Measurements from ENCODE around the gene PLD6.
A peak's percentile ranks its signal among the peaks of the same experiment; 100 is the strongest.

Gene PLD6

DNA sequence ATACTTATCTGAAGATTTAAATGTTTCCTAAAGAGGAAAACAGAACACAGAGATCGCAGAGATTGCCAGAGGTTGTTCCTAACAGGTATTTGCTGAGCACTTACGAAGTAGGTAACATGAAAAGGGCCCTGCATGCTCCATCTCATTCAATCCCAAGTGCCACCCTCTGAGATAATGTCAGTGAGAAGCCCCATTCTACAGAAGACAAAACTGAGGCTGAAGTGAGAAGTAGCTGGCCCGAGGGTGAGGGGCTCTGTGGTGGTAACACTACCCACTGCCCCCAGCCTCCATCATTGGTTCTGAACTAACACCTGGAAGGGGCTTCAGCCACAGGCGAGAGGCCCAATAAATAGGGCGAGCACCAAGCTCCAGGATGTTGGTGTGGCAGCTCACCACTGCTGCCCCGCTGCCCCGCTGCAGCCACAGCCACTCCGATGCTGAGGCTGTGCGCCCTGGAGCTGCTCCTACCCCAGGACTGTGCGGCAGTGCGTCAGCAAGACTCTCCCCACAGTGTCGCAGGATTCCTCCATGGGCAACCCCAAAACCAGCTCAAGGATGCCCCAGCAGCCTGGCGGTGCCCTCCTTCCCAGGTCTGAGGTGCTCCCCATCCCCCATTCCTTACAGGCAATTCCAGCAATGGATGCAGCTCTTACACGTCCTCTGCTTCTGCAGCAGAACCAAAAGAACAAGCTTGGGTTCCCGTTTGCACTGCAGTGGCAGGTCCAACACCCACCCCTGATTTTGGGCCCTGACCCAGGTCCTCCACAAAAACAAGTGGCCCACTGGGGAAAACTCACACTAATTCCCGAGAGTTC lies 20.5 kb upstream of the PLD6 start:
- no peak for DNase-seq (ENCODE audit: low read depth)

DNA sequence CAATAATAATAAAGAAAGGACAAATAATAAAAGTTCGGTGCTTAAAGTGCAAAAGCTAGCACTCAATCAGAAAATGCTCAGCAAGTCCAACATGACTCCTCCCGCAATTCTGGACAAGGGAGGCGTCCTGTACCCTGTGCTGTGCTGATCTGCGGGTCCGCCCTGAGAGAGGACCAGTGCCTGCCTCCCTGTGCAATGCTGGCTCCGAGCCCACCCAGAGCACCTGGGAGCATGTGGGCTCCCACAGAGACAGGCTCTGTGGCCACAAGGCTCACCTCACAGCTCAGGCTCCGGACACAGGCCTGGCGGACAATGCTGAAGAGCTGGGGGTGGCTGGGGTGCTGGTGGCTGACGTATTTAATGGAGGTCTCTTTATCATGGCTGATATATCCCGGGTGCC lies 19.8 kb upstream of the PLD6 start:
- DNase-seq (ENCODE audit: low read depth): no peak

DNA sequence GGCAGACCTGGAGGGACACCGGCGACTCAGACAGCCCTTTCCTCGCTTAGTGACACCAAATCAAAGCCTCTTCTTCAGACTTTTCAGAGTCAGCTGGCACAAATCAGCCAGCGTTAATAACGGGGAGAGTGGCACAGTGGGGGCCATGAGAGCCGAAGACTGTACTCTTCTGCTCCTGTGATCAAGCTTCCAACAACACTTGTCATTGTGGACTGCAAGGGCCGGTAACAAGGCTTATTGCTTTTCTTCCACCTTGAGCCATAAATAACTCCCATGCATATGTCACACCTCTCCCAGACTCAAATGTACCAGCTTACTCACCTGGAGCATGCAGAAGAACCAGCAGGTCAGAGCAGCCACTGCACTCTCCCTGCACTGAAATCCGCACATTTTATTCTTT lies 18.0 kb upstream of the PLD6 start:
- no peak for DNase-seq (ENCODE audit: low read depth)

DNA sequence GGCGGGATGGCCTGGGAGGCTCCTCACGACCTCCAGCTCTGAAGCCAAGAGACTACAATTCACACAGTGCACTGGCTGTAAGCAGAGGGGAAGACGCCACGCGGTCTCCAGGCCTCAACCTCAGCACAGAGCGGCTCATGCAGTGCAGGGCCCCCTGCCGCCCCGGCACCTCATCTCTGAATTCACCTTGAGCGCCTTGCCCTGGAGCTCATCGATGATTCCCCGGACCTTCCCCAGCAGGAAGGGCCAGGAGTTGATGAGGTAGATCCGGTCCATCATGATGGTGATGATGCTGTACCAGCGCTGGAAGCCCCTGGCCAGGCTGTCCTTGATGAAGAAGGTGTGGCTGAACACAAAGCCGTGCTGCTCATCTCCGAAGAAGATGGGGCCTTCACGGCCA lies 17.6 kb upstream of the PLD6 start:
- DNase-seq (ENCODE audit: low read depth): no peak

DNA sequence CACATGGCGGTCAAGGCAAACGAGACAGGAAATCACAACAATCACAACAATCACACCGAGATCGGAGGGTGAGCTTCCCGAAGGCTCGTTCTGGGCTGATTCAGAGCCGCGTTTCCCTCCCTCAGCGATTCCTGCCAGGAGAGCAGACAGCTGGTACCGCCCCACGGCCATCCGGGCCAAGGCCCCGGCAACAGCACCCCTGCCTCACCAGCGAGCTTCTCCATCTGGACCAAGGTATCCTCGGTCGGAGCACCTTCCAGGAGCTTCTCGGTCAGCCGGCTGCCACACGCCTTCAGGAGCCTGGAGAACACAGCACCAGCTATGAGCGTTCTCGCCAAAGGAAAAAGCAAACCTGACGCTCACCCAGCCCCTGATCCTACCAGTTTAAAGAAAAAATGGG lies 15.2 kb upstream of the PLD6 start:
- DNase-seq (ENCODE audit: low read depth): no peak

DNA sequence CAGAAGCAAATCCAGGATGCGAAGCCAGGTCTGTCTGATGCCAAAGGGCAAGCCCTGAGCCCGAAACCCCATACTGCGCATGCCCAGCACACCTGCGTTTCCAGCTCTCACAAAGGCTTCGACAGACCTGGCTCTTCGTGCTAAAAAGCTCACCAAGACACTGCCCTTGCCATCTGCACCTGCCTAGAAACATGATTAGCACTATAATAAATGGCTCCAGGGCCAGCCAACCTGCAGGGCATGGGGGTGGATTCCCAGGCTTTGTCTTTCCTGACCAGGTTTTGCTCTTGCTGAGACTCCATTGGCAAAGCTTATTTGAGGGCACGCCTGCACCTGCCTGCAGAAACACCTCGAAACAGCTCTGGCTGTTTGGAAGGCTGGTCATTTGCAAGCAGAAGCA lies 14.4 kb upstream of the PLD6 start:
- DNase-seq (ENCODE audit: low read depth): no peak

DNA sequence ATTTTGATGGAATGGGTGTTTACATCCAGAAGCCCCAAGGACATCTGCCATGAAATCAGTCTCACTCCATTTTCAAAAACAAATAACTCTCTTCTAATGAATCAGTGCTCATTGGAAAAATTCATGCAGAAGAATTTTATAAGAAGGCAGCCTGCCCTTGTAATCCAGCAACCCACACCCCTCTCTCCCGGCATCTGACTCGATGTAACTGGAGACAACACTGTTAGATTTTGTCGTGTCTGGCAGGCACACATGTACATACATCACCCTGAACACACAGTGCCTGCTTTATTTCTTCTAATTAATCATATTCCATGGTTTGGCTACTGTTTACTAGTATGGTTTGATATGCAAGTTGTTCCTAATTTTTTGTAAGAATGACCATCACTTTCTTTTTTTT lies 11.9 kb upstream of the PLD6 start:
- no peak for DNase-seq (ENCODE audit: low read depth)

DNA sequence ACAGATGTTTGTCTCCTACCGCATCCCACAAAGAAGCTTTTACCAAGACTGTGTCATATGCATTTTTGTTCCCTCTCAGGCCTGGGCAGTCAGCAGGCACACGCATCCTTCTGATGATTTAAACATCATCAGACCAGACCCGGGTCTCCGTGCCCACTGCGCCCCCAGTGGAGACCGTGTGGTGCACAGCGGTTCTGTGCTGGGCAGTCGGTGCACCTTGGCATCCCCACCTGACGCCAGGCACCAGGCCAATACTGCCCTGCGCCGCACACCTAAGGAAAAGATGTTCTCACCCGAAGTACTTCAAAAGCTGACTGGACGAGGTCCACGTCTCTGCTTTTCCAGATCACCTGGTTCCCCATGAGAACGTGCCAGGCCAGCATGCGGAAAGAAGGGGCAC lies 10.6 kb upstream of the PLD6 start:
- no peak for DNase-seq (ENCODE audit: low read depth)

DNA sequence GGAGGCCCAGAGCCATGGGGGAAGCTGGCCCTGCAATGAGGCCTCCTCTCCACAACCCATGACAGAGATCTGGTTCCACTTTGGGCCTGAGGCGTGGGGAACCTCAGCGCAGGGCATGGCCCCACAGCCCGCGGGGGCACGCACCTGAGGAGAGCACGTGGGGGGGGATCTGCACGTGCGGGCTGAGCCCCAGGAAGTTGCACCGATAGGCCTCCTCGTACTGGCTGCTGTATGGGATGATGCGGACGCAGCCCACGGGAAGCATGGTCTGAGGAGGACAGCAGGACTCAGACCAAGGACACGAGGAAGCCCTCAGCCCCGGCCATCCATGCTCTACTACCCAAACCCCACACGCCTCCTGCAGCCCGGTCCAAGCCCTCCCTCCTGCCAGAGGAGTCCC lies 10.1 kb upstream of the PLD6 start:
- DNase-seq (ENCODE audit: low read depth): no peak

DNA sequence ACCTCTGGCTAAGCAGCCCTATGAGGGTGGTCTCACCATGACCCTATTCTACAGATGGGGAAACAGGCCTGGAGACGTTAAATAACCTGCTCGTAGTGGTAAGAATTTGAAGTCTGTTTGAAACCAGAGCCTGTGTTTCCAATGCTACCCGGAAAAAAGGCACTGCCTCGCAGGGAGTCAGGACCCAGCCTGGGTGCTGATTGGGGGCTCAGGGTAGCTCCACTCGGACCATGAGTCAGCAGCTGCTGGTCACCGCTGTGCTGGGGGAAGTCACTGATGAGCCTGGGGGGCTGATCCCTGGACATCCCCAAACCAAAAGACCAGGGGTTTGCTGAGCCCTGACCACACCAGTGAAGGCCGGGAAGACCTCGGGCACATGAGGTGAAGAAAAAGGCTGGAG lies 9.4 kb upstream of the PLD6 start:
- DNase-seq (ENCODE audit: low read depth): no peak

DNA sequence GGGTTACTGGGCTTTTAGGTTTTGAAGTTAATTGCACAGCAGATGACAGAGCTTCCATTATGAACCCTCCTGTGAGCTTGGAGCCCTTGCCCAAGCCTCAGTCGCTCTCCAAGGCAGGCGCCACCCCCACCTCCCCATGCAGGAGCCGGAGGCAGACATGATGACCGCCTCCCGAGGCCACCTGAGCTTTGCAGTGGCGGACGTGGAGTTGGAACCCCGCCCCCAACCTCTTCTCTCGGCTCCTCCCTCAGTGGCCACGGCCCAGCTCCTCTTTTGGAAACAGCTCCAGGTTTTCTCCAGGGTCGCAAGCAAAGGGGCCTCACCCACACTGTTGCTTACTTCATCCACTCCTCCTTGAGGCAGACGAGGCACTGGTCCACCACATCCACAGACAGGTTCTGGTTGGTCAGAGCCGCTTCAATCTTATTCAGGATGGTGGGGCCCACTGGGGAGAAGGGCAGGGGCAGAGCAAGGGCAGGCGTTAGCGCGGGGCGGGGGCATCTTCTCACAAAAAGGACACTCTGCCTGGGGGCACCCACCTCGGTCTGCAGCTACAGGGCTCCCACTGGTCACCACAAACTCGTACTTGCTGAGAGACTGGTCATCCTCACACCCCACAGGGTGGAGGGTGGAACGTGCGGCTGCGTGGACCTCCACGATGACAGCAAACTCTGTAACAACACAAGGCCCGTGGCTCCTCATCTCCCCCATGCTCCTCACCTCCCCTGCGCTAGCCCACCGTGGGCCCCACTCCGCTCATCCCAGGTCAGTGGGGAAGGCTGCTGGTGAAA lies 8.7 kb upstream of the PLD6 start:
- no peak for DNase-seq (ENCODE audit: low read depth)

DNA sequence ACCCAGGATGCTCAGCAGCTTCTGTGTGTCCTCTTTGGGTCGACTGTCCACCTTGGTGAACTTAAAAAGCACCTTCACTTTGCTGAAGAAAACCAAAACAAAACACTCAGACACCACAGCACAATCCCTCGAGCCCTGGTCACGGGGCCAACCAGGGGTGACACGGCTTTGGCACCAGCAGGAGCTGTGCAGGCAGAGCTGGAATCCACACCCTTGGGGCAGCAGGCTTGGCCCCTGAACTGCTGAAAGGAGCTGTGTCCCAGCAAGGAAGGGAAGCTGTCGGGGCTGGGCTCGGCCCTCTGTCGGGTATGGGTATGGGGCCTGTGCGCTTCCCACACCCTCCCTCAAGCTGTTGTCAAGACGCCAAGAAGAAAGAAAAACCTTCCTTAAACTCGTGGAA lies 7.6 kb upstream of the PLD6 start:
- DNase-seq (ENCODE audit: low read depth): no peak

DNA sequence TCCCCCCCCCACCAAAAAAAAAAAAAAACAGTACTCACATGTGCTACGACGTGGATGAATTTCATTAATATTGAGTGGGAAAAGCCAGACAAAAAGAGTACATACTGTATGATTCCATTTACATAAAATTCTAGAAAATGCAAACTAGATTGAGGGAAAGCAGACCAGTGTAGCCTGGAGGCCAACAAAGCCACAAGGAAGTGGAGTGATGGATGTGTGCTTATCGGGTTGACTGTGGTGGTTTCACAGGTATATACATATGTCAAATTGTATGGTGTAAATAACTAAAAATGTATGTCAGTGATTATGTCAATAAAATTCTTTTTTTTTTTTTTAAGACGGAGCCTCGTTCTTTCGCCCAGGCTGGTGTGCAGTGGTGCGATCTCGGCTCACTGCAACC lies 1.9 kb upstream of the PLD6 start:
- DNase-seq (ENCODE audit: low read depth): no peak

DNA sequence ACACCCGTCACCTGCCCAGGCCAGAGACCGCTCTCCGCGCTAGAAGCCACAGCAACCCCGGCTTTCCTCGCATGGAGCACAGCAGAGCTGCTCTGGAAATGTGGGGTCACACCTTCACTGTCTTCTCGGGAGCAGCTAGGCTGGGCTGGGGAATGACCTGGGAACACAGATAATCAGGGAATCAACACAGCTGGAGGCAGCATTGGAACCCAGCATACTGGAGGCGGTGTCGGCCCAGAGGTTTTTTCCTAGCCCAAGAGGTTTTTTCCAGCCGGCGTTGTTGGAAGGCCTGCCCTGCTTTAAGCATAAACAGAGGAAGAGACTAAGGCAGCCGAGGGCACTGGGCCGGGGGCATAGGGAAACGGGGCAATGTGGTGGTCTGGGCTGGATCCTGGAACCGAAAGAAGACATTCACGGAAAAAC lies 791 bp upstream of the PLD6 start:
- no peak for DNase-seq (ENCODE audit: low read depth)

DNA sequence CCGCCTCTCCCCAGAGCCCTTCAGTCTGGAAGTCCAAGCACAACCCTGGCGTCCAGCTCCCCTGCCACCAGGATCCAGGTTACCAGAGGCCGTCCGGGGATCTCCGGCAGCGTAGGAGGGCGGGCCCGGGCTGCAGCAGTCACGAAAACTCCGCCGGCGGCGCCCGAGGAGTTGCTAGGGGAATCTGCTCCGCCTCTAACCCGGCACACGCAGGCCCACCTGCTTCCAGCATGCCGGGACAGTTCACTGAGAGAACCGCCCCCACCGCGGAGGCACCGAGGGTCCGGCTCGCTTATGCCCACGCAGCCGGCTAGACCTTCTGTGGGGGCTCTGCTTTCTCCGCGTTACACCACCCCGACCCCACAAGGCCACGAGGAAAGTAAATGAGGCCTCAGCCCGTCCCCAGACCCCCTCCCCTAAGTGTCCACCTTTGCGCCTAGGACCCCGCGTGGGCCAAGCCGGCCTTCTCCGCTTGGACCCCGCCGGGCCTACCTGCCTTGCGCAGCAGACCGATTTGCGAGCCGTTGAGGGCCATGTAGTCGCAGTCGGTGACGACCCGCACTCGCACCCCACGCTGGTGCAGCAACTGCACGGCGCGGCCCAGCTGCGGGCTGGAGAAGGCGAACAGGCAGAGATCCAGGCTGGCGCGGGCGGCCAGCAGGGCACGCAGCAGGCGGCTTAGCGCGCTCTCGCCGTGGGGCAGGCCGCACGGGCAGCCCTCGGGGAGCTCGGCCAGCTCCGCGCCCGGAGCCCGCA lies 587 bp downstream of the PLD6 start:
- DNase-seq (ENCODE audit: low read depth): peak; percentile 61

DNA sequence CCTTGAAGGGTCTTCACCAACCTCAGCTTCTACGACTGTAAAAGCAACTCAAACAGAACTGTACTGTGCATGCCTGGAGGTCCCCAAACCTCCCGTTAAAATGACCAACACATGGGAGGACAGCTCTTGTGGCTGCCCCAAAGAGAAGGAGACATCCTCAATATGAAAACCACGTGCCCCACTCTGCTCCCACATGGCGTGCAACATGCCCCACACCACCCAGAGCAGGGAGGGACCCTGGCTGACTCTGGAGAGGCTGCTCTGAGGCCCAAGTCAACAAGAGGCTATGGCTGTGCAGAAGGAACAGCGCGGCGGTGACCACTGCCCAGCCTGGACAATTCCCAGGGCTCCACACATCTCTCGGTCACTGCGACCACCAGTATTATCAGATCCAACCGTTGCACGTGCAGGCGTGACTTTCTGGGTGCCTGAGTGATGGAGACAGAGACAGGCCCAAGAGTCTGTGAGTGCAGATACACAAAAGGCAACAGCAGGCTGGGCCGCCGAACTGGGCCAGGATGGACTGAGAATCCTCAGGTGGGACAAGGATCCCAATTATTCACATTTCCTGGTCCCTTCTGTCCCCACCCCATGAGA lies 1.4 kb downstream of the PLD6 start:
- no peak for DNase-seq (ENCODE audit: low read depth)

DNA sequence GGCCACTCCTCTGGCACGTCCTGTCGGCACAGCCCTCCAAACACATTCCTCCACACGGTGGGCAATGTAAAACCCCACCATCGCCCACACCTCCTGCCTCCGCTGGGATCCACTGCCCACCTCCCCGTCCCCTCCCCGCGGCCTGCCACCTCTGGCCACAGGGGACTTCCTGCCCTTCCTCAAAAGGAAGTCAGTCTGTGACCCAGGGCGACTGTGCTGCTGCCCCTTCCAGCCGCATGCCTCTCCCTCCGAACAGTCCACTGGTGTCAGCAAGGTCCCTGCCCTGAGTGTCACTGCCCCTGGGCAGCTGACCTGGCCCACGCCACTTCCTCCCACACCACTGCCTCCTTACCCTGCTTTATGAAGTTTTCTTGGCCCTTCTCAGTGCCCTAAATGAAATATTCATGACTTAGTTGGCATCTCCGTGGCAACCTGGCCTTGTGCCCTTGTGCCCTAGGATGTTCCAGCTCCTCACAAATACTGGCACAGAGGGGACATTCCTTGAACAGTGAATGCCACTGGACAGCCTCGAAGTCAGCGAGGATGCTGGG lies 2.0 kb downstream of the PLD6 start:
- no peak for DNase-seq (ENCODE audit: low read depth)

DNA sequence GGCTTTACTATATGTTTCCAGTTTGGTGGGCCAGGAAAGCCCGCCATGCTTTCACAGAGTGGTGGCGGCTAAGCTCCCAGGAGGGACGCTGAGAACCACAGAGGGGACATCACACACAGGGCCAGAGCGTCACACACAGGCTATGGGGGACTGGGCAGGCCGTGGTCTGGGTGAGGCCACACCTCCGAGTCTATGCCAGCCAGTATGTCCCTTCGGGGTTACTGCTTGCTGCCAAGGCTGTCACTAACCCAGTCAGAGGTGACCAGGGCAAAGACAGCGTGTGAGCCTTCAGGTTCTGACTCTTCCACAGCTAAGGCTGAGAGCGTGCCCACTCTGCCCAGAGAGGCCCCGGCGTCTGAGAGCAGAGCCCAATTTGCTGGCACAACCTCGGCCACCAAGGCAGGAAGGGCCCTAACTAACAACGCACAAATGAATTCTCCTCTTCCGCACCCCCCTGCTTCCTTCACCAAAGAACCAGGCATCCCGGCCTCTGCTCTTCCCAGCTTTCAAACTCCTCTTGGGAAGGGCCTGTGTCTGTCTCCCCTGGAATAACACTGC lies 2.9 kb downstream of the PLD6 start:
- DNase-seq (ENCODE audit: low read depth): no peak

DNA sequence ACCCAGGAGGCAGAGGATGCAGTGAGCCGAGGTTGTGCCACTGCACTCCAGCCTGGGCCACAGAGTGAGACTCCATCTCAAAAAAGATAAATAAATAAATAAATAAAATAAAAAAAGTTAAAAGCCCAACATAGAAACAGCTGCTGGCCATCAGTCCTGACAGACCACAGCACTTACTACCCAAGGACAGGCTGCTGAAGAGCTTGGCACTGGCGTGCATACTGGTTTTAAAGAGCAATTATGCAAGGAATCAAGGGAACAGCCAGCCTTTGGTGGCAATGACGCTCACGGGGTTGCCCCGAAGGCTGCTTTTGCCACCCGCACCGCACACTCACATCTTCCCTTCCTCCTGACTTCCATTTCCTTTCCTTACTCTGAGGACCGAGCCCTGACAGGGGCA lies 4.2 kb downstream of the PLD6 start:
- DNase-seq (ENCODE audit: low read depth): no peak

DNA sequence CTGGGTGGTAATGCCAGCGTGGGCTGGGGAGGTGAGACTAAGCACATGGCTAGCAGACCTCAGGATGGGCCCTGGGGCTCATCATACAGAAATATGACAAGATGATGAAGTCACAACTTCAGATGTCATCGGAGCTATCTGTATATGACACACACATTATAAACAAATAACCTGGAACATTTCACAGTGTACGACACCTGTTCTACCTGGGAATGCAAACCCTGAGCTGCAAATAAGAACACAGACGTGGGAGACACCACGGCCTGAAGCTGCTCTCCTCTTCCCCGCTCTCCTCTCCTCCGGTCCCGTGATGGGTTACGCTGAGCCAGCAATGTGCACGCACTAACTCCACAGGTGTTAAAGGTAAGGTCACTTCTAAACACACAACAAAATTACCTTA lies 4.9 kb downstream of the PLD6 start:
- DNase-seq (ENCODE audit: low read depth): no peak

DNA sequence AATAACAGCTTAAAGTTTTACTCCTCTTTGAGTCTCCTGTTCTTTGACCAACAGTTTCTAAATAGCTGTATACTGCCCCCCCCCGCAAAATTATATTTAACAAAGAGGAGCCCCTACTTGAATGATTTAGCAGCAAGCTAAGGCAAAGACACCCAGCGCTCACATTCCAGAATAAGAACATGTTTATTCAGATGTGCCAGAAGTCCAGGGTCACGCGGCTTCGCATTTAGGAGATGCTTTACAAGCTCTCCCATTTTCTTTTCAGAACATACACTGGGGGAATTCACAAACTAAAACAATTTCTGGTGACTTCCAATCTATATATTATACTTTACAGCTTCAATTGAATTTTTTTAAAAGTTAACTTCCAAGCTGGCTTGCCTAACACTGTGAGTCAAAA lies 5.3 kb downstream of the PLD6 start:
- no peak for DNase-seq (ENCODE audit: low read depth)

DNA sequence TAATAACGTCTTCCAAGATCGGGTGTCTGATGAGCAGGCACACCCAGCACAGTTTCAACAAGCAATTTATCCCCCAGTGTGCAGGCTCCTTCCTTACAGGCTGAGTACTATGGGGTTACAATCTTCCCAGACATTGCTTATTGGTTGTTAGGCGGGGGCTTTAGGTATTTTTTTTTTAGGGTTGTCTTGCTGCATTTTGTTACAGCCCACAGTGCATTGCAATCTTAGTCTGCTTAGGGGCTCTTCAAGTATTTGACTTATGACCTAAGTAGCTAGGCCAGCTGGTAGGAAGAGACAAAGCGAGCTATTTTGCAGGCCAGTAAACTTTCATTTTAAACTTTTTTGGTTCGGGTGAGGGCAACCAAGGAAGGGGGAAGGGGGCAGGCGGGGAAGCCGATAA lies 5.8 kb downstream of the PLD6 start:
- DNase-seq (ENCODE audit: low read depth): no peak
